ENCODE measurements around the gene CNDP1. TPM values are rescaled to one million over a fixed set of nuclear protein-coding genes. Genes with fewer than 3 reads are reported as not detected.
"Not testable (repeated sequence)": the region's sequence is repeated elsewhere in the genome, so short reads cannot be mapped to it uniquely, and the experiment has no call there.

CNDP1 gene
- total and polyA plus RNA-seq, 2 donors (not counting 1 experiment from before 2014, with no cell fraction given), result 0.19 to 0.57 TPM

- no peak overlapping the region for H2AFZ ChIP-seq (ENCODE audit: insufficient read depth, low read depth, low read length, poor library complexity, severe bottlenecking)
- Mint-ChIP-seq H3K9me3 (ENCODE audit: insufficient read depth) (peaks cover 7% of the 10 kb centered on the region), H3K27ac (no peak overlapping the region), H3K27me3 (peaks cover 6% of the 10 kb centered on the region), H3K4me3 (no peak overlapping the region), H3K4me1 (no peaks in the 10 kb centered on the region)
- ATAC-seq (ENCODE audit: low read depth) (no peak), DNase-seq (no peak)
- H3K9ac ChIP-seq (ENCODE audit: low read length), result no peak overlapping the region
- intact Hi-C loops (cut with micrococcal nuclease), result no loop called here
- ChIA-PET POLR2A (no interaction called here), CTCF (no interaction called here)
- no peaks in the 10 kb centered on the region for H3K27me3 ChIP-seq (replicated peaks in 1 of 4; ENCODE audit: control extremely low read depth in 1 of 4, control insufficient read depth in 3 of 4, insufficient read depth in 4 of 4, low read length in 3 of 4)
- H3K79me2 ChIP-seq (ENCODE audit: control insufficient read depth, insufficient read depth, low read length), result no peaks in the 10 kb centered on the region
- H4K20me1 ChIP-seq (ENCODE audit: control insufficient read depth, insufficient read depth, low read length, poor library complexity, severe bottlenecking), result no peaks in the 10 kb centered on the region
- H3K27ac ChIP-seq (ENCODE audit: low read length in 2 of 2), result no peak overlapping the region
- no peaks in the 10 kb centered on the region for H3K36me3 ChIP-seq (replicated peaks in 1 of 2; ENCODE audit: control extremely low read depth in 1 of 2, control insufficient read depth in 1 of 2, extremely low read depth in 1 of 2, insufficient read depth in 2 of 2, low read length in 1 of 2)
- no peaks in the 10 kb centered on the region for H3K4me1 ChIP-seq (ENCODE audit: control insufficient read depth in 2 of 2, insufficient read depth in 2 of 2, low read length in 2 of 2)
- H3K4me2 ChIP-seq (replicated peaks; ENCODE audit: low read depth, low read length, poor library complexity, severe bottlenecking), result no peak overlapping the region
- TF ChIP-seq CTCF (IDR thresholded peaks at IDR 0.05), result no peak
- no peak overlapping the region for H3K4me3 ChIP-seq (ENCODE audit: control extremely low read depth in 1 of 5, extremely low read depth in 1 of 5, insufficient read depth in 1 of 5, low read depth in 2 of 5, low read length in 4 of 5)
- WGBS (ENCODE audit: insufficient coverage), result 79% methylated on average over 4 of the region's 4 CpGs
- peaks cover 1 to 8% (median 3%) of the 10 kb centered on the region in 3 donors for H3K9me3 ChIP-seq (ENCODE audit: control extremely low read depth in 1 of 3, control insufficient read depth in 2 of 3, insufficient read depth in 1 of 3, low read length in 2 of 3)
Measured at GRCh38 chr18:74562775-74563174, 28.5 kb downstream of the CNDP1 start.

GRCh38 chr18:74563999-74564398 is 29.7 kb downstream of the CNDP1 start:
- CTCF ChIA-PET, result no interaction called here
- H3K36me3 ChIP-seq (replicated peaks in 1 of 2; ENCODE audit: control extremely low read depth in 1 of 2, control insufficient read depth in 1 of 2, extremely low read depth in 1 of 2, insufficient read depth in 2 of 2, low read length in 1 of 2), result no peaks in the 10 kb centered on the region
- H3K9me3 ChIP-seq (ENCODE audit: control extremely low read depth in 1 of 3, control insufficient read depth in 2 of 3, insufficient read depth in 1 of 3, low read length in 2 of 3), result peaks cover 1 to 8% (median 3%) of the 10 kb centered on the region in 3 donors
- Mint-ChIP-seq H3K4me3 (no peak overlapping the region), H3K27me3 (peaks cover 10% of the 10 kb centered on the region), H3K4me1 (peaks cover 4% of the 10 kb centered on the region), H3K27ac (no peak overlapping the region), H3K9me3 (ENCODE audit: insufficient read depth) (peaks cover 7% of the 10 kb centered on the region)
- POLR2A ChIA-PET, result no interaction called here
- no peak overlapping the region for H3K27ac ChIP-seq (ENCODE audit: low read length in 2 of 2)
- no peak overlapping the region for H3K4me2 ChIP-seq (replicated peaks; ENCODE audit: low read depth, low read length, poor library complexity, severe bottlenecking)
- ATAC-seq (ENCODE audit: low read depth) (no peak), DNase-seq (no peak)
- H3K27me3 ChIP-seq (replicated peaks in 1 of 4; ENCODE audit: control extremely low read depth in 1 of 4, control insufficient read depth in 3 of 4, insufficient read depth in 4 of 4, low read length in 3 of 4), result peaks cover 0 to 6% (median 0%) of the 10 kb centered on the region in 4 experiments
- WGBS (ENCODE audit: insufficient coverage), result no CpG with 5 or more reads among the region's 3 CpGs
- no peaks in the 10 kb centered on the region for H4K20me1 ChIP-seq (ENCODE audit: control insufficient read depth, insufficient read depth, low read length, poor library complexity, severe bottlenecking)
- H3K9ac ChIP-seq (ENCODE audit: low read length), result no peak overlapping the region
- TF ChIP-seq EZH2 (IDR thresholded peaks at IDR 0.05; ENCODE audit: borderline replicate concordance, insufficient read depth, low read depth, low read length, poor library complexity, severe bottlenecking), result no peak
- no peak for TF ChIP-seq CTCF (IDR thresholded peaks at IDR 0.05)
- no peaks in the 10 kb centered on the region for H3K79me2 ChIP-seq (ENCODE audit: control insufficient read depth, insufficient read depth, low read length)
- intact Hi-C loops (cut with micrococcal nuclease), result no loop called here
- H2AFZ ChIP-seq (ENCODE audit: insufficient read depth, low read depth, low read length, poor library complexity, severe bottlenecking), result no peak overlapping the region
- H3K4me1 ChIP-seq (ENCODE audit: control insufficient read depth in 2 of 2, insufficient read depth in 2 of 2, low read length in 2 of 2), result no peaks in the 10 kb centered on the region
- H3K4me3 ChIP-seq (ENCODE audit: control extremely low read depth in 1 of 5, extremely low read depth in 1 of 5, insufficient read depth in 1 of 5, low read depth in 2 of 5, low read length in 4 of 5), result no peak overlapping the region

GRCh38 chr18:74565164-74565563 is 30.9 kb downstream of the CNDP1 start:
- H3K27ac ChIP-seq (ENCODE audit: low read length in 2 of 2); H3K4me1 ChIP-seq (ENCODE audit: control insufficient read depth in 2 of 2, insufficient read depth in 2 of 2, low read length in 2 of 2); H3K4me1 Mint-ChIP-seq; POLR2A ChIA-PET; H3K9ac ChIP-seq (ENCODE audit: low read length); H3K27ac Mint-ChIP-seq; H3K27me3 ChIP-seq (replicated peaks in 1 of 4; ENCODE audit: control extremely low read depth in 1 of 4, control insufficient read depth in 3 of 4, insufficient read depth in 4 of 4, low read length in 3 of 4); CTCF ChIA-PET; H3K4me3 ChIP-seq (ENCODE audit: control extremely low read depth in 1 of 5, extremely low read depth in 1 of 5, insufficient read depth in 1 of 5, low read depth in 2 of 5, low read length in 4 of 5); H4K20me1 ChIP-seq (ENCODE audit: control insufficient read depth, insufficient read depth, low read length, poor library complexity, severe bottlenecking); H3K79me2 ChIP-seq (ENCODE audit: control insufficient read depth, insufficient read depth, low read length); ATAC-seq (ENCODE audit: low read depth); H3K9me3 ChIP-seq (ENCODE audit: control extremely low read depth in 1 of 3, control insufficient read depth in 2 of 3, insufficient read depth in 1 of 3, low read length in 2 of 3); H3K4me3 Mint-ChIP-seq; H3K36me3 ChIP-seq (replicated peaks in 1 of 2; ENCODE audit: control extremely low read depth in 1 of 2, control insufficient read depth in 1 of 2, extremely low read depth in 1 of 2, insufficient read depth in 2 of 2, low read length in 1 of 2); DNase-seq; H2AFZ ChIP-seq (ENCODE audit: insufficient read depth, low read depth, low read length, poor library complexity, severe bottlenecking); intact Hi-C loops (cut with micrococcal nuclease); H3K4me2 ChIP-seq (replicated peaks; ENCODE audit: low read depth, low read length, poor library complexity, severe bottlenecking); H3K9me3 Mint-ChIP-seq (ENCODE audit: insufficient read depth): not testable (repeated sequence)
- peaks cover 17% of the 10 kb centered on the region for H3K27me3 Mint-ChIP-seq
- WGBS (ENCODE audit: insufficient coverage), result no CpG with 5 or more reads among the region's 1 CpG

Measured in B cell (primary cell).